SU-DHL-6 (cell line): ENCODE data around the gene AACS.

Experiments used
- CTCF ChIP-seq: fragments of 200-600 bp; sonication (generic); IDR thresholded peaks from one replicate; pipeline ENCODE4 v1.5.1; 2017; ENCODE audit warnings: antibody characterized with exemption, mild to moderate bottlenecking, low read length, moderate library complexity; ENCODE audit not compliant: insufficient read depth, poor library complexity, severe bottlenecking
- EZH2phosphoT487 ChIP-seq: fragments of 200-600 bp; sonication (generic), shearing (Covaris generic); conservative IDR thresholded peaks from 2 replicates; pipeline ENCODE4 v1.6.1; 2018; ENCODE audit warnings: mild to moderate bottlenecking, antibody characterized with exemption, low read length, moderate library complexity, mixed read lengths

GRCh38 chr12:125164541-125164940, 99.3 kb downstream of the AACS start:
- no peak for TF ChIP-seq CTCF
- TF ChIP-seq EZH2phosphoT487, result no peak
